ENCODE data around the gene MECP2.

DNA sequence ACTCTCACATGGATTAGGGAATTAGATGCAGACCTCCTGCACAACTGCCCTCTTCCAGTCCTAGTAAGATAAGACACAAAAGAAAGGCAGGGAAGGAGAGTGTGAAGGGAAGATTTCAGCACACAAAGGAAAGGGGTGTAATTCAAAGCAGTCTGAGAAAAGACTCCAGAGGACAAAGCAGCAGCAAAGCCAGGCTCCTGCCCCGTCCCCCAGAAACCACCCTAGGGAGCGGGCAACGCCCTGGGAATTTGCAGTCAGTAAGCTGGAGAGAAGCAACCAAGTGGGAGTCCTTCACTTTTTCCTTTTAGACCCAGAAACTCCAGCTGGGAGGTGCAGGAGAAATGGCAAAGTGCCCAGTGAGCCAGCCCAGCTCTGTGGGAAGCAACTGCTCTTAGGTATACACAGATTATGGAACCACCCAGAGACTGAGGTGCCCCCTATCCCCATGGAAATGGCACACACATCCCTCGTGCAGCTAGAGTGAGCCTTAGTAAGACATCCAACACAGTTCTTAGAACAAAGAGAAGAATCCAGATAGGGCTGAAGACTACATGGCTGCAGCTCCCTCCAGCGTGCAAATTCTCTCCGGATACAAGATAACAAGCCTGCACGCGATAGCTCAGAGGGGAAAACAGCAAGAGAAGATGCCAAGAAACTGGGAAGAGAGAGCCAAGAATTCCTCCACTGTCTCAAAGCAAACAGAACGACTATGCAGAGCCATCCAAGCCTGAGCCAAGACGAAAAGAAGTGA is 51.3 kb downstream of the MECP2 start:
- TF ChIP-seq, protein P1, sequence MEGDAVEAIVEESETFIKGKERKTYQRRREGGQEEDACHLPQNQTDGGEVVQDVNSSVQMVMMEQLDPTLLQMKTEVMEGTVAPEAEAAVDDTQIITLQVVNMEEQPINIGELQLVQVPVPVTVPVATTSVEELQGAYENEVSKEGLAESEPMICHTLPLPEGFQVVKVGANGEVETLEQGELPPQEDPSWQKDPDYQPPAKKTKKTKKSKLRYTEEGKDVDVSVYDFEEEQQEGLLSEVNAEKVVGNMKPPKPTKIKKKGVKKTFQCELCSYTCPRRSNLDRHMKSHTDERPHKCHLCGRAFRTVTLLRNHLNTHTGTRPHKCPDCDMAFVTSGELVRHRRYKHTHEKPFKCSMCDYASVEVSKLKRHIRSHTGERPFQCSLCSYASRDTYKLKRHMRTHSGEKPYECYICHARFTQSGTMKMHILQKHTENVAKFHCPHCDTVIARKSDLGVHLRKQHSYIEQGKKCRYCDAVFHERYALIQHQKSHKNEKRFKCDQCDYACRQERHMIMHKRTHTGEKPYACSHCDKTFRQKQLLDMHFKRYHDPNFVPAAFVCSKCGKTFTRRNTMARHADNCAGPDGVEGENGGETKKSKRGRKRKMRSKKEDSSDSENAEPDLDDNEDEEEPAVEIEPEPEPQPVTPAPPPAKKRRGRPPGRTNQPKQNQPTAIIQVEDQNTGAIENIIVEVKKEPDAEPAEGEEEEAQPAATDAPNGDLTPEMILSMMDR (conservative IDR thresholded peaks at IDR 0.05; ENCODE audit: low read depth, low read length), result 0 out of 2 replicates have a peak, but pooled peaks have one; percentile 27
- no peak for TF ChIP-seq EZH2 (IDR thresholded peaks at IDR 0.05; ENCODE audit: borderline replicate concordance, low read depth, low read length, poor library complexity, severe bottlenecking)
